IMR-90 (cell line): ENCODE results near the gene GNG2. TPM values are rescaled to one million over a fixed set of nuclear protein-coding genes. Genes with fewer than 3 reads are reported as not detected.

Source experiments
- ATAC-seq: fragments of 200-7000 bp; cut with Tn5 transposase; 2 replicates; pipeline ENCODE4 v1.9.1; 2020; ENCODE audit warnings: low read depth, mild to moderate bottlenecking, moderate library complexity
- BruUV-seq: library from RNA; stranded (reverse); fragments of 400-500 nt; replicated peaks from 2 replicates; lab custom pipeline; 2021; lab: Mats Ljungman, UMichigan
- CTCF ChIA-PET: fragments of 300-600 bp; formaldehyde crosslinking; extraction: SDS; loops from one replicate; lab custom pipeline; 2021; ENCODE audit warnings: antibody characterized with exemption; lab: Yijun Ruan, JAX
- POLR2A ChIA-PET: fragments of 300-600 bp; sonication (Branson Sonifier 250); formaldehyde crosslinking; loops from one replicate; lab custom pipeline; 2022; ENCODE audit warnings: antibody characterized with exemption; ENCODE audit not compliant: unreplicated experiment; lab: Charles Lee
- DNase-seq: peaks from one replicate; pipeline ENCODE4 v3.0.0; 2013
- H2AFZ ChIP-seq: replicated peaks from 2 replicates; pipeline ENCODE3; 2013; ENCODE audit warnings: low read length, mild to moderate bottlenecking; ENCODE audit not compliant: poor library complexity
- H2AK5ac ChIP-seq: 2 replicates; pipeline ENCODE4 v1.6.1; 2013; ENCODE audit warnings: low read depth, low read length, inconsistent platforms
- H2AK9ac ChIP-seq: replicated peaks from 2 replicates; pipeline ENCODE3; 2013; ENCODE audit warnings: mild to moderate bottlenecking, low read depth, low read length, moderate library complexity; ENCODE audit not compliant: poor library complexity
- H2BK120ac ChIP-seq: 2 replicates; pipeline ENCODE4 v1.6.1; 2013; ENCODE audit warnings: low read depth, low read length, inconsistent platforms
- H2BK15ac ChIP-seq: 3 replicates; pipeline ENCODE4 v1.6.1; 2013; ENCODE audit warnings: low read depth, low read length, inconsistent platforms
- H2BK20ac ChIP-seq: 2 replicates; pipeline ENCODE4 v1.6.1; 2013; ENCODE audit warnings: low read depth, mild to moderate bottlenecking, inconsistent platforms, low read length, moderate library complexity
- H2BK5ac ChIP-seq: 2 replicates; pipeline ENCODE4 v1.6.1; 2013; ENCODE audit warnings: mild to moderate bottlenecking, low read depth, low read length, inconsistent platforms; ENCODE audit not compliant: poor library complexity, severe bottlenecking
- H3K14ac ChIP-seq: replicated peaks from 2 replicates; pipeline ENCODE4 v1.6.1; 2013; ENCODE audit warnings: low read depth, low read length, inconsistent platforms
- H3K18ac ChIP-seq: 2 replicates; pipeline ENCODE4 v1.6.1; 2013; ENCODE audit warnings: low read depth, low read length, control low read depth
- H3K23ac ChIP-seq: 2 replicates; pipeline ENCODE4 v1.6.1; 2013; ENCODE audit warnings: low read depth, low read length, inconsistent platforms
- H3K27ac ChIP-seq: 2 replicates; pipeline ENCODE4 v1.5.1; 2013; ENCODE audit warnings: mild to moderate bottlenecking, control low read depth, low read length; ENCODE audit not compliant: insufficient read depth
- H3K27me3 ChIP-seq: 2 replicates; pipeline ENCODE4 v1.6.1; 2013; ENCODE audit warnings: low read length; ENCODE audit not compliant: control insufficient read depth, insufficient read depth
- H3K36me3 ChIP-seq: 2 replicates; pipeline ENCODE4 v1.6.1; 2013; ENCODE audit warnings: low read length, mixed read lengths; ENCODE audit not compliant: control insufficient read depth, insufficient read depth
- H3K4ac ChIP-seq: 2 replicates; pipeline ENCODE4 v1.6.1; 2013; ENCODE audit warnings: low read depth, low read length, inconsistent platforms
- H3K4me1 ChIP-seq: 2 replicates; pipeline ENCODE4 v1.6.1; 2013; ENCODE audit warnings: low read length, mixed read lengths; ENCODE audit not compliant: control insufficient read depth, insufficient read depth
- H3K4me2 ChIP-seq: 2 replicates; pipeline ENCODE4 v1.6.1; 2013; ENCODE audit warnings: low read depth, mild to moderate bottlenecking, control low read depth, low read length, moderate library complexity
- H3K4me3 ChIP-seq: 2 replicates; pipeline ENCODE4 v1.5.1; 2013; ENCODE audit warnings: low read depth, mild to moderate bottlenecking, control low read depth, low read length, moderate library complexity; ENCODE audit not compliant: insufficient read depth
- H3K56ac ChIP-seq: 2 replicates; pipeline ENCODE4 v1.6.1; 2013; ENCODE audit warnings: low read length, inconsistent platforms; ENCODE audit not compliant: insufficient read depth; ENCODE audit errors: extremely low read depth
- H3K79me1 ChIP-seq, 2 experiments: 2 replicates each; pipeline ENCODE4 v1.6.1; 2013; ENCODE audit warnings: low read length in 2 of 2, inconsistent platforms in 1 of 2, low read depth in 1 of 2
- H3K9ac ChIP-seq: 2 replicates; pipeline ENCODE4 v1.6.1; 2013; ENCODE audit warnings: low read depth, low read length, control low read depth
- H3K9me1 ChIP-seq: 2 replicates; pipeline ENCODE4 v1.6.1; 2013; ENCODE audit warnings: low read length, inconsistent platforms; ENCODE audit not compliant: insufficient read depth
- H3K9me3 ChIP-seq: 2 replicates; pipeline ENCODE4 v1.6.1; 2013; ENCODE audit warnings: low read length; ENCODE audit not compliant: control insufficient read depth, insufficient read depth
- H4K20me1 ChIP-seq: 2 replicates; pipeline ENCODE4 v1.6.1; 2013; ENCODE audit warnings: low read length, inconsistent platforms; ENCODE audit not compliant: insufficient read depth
- H4K5ac ChIP-seq: 2 replicates; pipeline ENCODE4 v1.6.1; 2013; ENCODE audit warnings: mild to moderate bottlenecking, low read depth, low read length, control low read depth
- H4K8ac ChIP-seq, 2 experiments: 2 replicates each; pipeline ENCODE4 v1.6.1; 2013; ENCODE audit warnings: low read depth in 2 of 2, low read length in 2 of 2, control low read depth in 1 of 2, inconsistent platforms in 1 of 2
- H4K91ac ChIP-seq: 2 replicates; pipeline ENCODE4 v1.6.1; 2013; ENCODE audit warnings: low read depth, low read length, inconsistent platforms; ENCODE audit not compliant: insufficient read depth
- BHLHE40 ChIP-seq: fragments of 150-350 bp; IDR thresholded peaks from 2 replicates; pipeline ENCODE4 v1.6.1; 2016; ENCODE audit warnings: mild to moderate bottlenecking, low read depth, low read length
- CEBPB ChIP-seq: IDR thresholded peaks from 2 replicates; pipeline ENCODE4 v1.6.1; 2012; ENCODE audit warnings: low read depth, low read length, improper control_type of control experiment
- CHD1 ChIP-seq: IDR thresholded peaks from 2 replicates; pipeline ENCODE4 v1.6.1; 2012; ENCODE audit warnings: low read depth, low read length, improper control_type of control experiment
- FOS ChIP-seq: fragments of 150-350 bp; IDR thresholded peaks from 2 replicates; pipeline ENCODE4 v1.6.1; 2016; ENCODE audit warnings: low read depth, low read length
- MAFK ChIP-seq: IDR thresholded peaks from 2 replicates; pipeline ENCODE4 v1.6.1; 2012; ENCODE audit warnings: low read depth, low read length, improper control_type of control experiment
- MAZ ChIP-seq: IDR thresholded peaks from 2 replicates; pipeline ENCODE4 v1.6.1; 2012; ENCODE audit warnings: low read depth, mild to moderate bottlenecking, low read length, improper control_type of control experiment, moderate library complexity, borderline replicate concordance
- MXI1 ChIP-seq: IDR thresholded peaks from 2 replicates; pipeline ENCODE4 v1.6.1; 2012; ENCODE audit warnings: low read depth, mild to moderate bottlenecking, low read length, moderate library complexity, borderline replicate concordance
- NFE2L2 ChIP-seq: fragments of 150-350 bp; IDR thresholded peaks from 2 replicates; pipeline ENCODE4 v1.6.1; 2016; ENCODE audit warnings: low read depth, mild to moderate bottlenecking, low read length
- POLR2A ChIP-seq: IDR thresholded peaks from 2 replicates; pipeline ENCODE4 v1.6.1; 2012; ENCODE audit warnings: mild to moderate bottlenecking, low read depth, low read length
- RAD21 ChIP-seq: IDR thresholded peaks from 2 replicates; pipeline ENCODE4 v1.6.1; 2012; ENCODE audit warnings: low read length, improper control_type of control experiment
- RFX5 ChIP-seq: IDR thresholded peaks from 2 replicates; pipeline ENCODE4 v1.8.0; 2012; ENCODE audit warnings: low read depth, mild to moderate bottlenecking, low read length, moderate library complexity
- SMC3 ChIP-seq: fragments of 150-350 bp; IDR thresholded peaks from 2 replicates; pipeline ENCODE4 v1.6.1; 2016; ENCODE audit warnings: low read depth, mild to moderate bottlenecking, antibody characterized with exemption, low read length, moderate library complexity
- whole genome bisulfite sequencing, 2 experiments: methylation state at CpG; one replicate each; pipeline versions ENCODE4 v1.1.5 to v1.1.7; 2013; ENCODE audit warnings: missing lambda C conversion rate in 2 of 2; ENCODE audit not compliant: insufficient read length in 1 of 2; ENCODE audit errors: extremely low coverage in 2 of 2; 5-methylcytosine and 5-hydroxymethylcytosine counted together
- dilution Hi-C: fragments of 300-500 bp; cut with HindIII; formaldehyde crosslinking; loops from one replicate; pipeline ENCODE4 v1.14.3; 2018; ENCODE audit warnings: low sequenced_read_pairs; ENCODE audit not compliant: unreplicated experiment
- in situ Hi-C: fragments of 300-500 bp; cut with MboI; formaldehyde crosslinking; loops from 3 replicates; pipeline ENCODE4 v1.14.3; 2019; ENCODE audit warnings: low sequenced_read_pairs, inconsistent platforms, mixed read lengths
- intact Hi-C: fragments of 100-400 bp; cut with micrococcal nuclease; formaldehyde crosslinking; loops from 2 replicates; pipeline ENCODE4 v1.10.0; 2022
- polyA plus RNA-seq, 3 experiments: library from polyadenylated mRNA; depleted of rRNA; stranded (reverse); fragments of >200 nt; gene quantifications; 2 replicates each; pipeline ENCODE4 v1.2.3, GENCODE V29; 2012; ENCODE audit warnings: low replicate concordance in 1 of 3
- total RNA-seq: library from RNA; depleted of rRNA; stranded (reverse); fragments of >200 nt; gene quantifications from 2 replicates; pipeline ENCODE4 v1.2.3, GENCODE V29; 2012
- TF ChIP-seq, protein P1 (sequence below): fragments of 150-350 bp; IDR thresholded peaks from 2 replicates; pipeline ENCODE4 v1.6.1; 2016; ENCODE audit warnings: low read depth, mild to moderate bottlenecking, low read length, moderate library complexity, borderline replicate concordance
- TF ChIP-seq, protein P2 (sequence below): fragments of 150-350 bp; IDR thresholded peaks from 2 replicates; pipeline ENCODE4 v1.6.1; 2017; ENCODE audit warnings: mild to moderate bottlenecking, antibody characterized with exemption, low read length, low read depth
- TF ChIP-seq, protein P3 (sequence below): conservative IDR thresholded peaks from 2 replicates; pipeline ENCODE4 v1.5.1; 2012; ENCODE audit warnings: mild to moderate bottlenecking, low read depth, low read length, improper control_type of control experiment

The GNG2 gene
- total and polyA plus RNA-seq, 2 of the 4 experiments (the other 2 are of a cell fraction): 13.1 to 14.6 TPM

DNA sequence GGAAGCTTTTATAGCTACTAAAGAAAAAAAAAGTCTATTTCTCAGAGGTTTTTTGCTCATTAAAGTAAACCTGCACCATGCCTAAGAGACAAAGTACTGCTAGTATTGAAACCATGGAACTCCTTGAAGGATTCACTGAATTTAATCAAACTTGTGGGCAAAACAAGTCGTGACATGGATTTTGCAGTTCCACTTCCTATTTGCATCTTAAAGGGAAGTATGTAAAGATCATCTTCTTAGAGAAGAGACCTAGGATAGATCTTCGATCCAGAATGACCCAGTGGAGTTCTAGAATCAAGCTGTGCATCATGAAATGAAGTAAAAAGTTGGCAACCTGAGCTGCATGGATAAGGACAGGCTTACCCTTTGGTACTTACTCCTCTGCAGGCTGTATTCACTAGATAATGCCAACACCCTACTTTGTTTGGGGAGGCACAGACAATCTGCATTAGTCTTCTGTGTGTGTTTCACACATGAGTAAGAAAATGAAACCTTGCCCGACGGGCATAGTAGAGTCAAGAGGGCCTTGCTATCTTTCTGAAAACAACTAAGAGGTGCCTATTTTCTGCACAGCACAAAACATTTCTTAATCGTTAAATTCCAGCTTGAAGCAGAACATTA is 1.9 kb downstream of the GNG2 start:
- peak overlapping the region; percentile 30; the same call in 1 of the 2 replicates for H3K27ac ChIP-seq
- H3K4ac ChIP-seq: peak overlapping the region; percentile 24
- H2BK120ac ChIP-seq: peak overlapping the region; percentile 21
- BruUV-seq: no TSS peak
- POLR2A ChIA-PET: no interaction called here
- H3K14ac ChIP-seq: peak overlapping the region; percentile 57
- ATAC-seq (no peak), DNase-seq (peak; percentile 19)
- H3K9me3 ChIP-seq: no peaks in the 10 kb centered on the region
- peak overlapping the region in 1 of 2 experiments; percentile 11; a peak in 2 of 4 replicates for H4K8ac ChIP-seq
- H3K9ac ChIP-seq: peak overlapping the region; percentile 37; the same call in 1 of the 2 replicates
- dilution Hi-C loops (no loop called here), intact Hi-C loops (no loop called here), in situ Hi-C loops (no loop called here)
- H3K36me3 ChIP-seq: no peaks in the 10 kb centered on the region
- H2AFZ ChIP-seq: peak overlapping the region; percentile 16
- H3K9me1 ChIP-seq: peaks cover 6% of the 10 kb centered on the region
- H4K5ac ChIP-seq: peak overlapping the region; percentile 64; the same call in 1 of the 2 replicates
- H3K4me3 ChIP-seq: peak overlapping the region; percentile 52
- H3K56ac ChIP-seq: no peak overlapping the region; the same call in 1 of the 2 replicates
- no peak overlapping the region for H2AK9ac ChIP-seq
- H3K4me2 ChIP-seq: peak overlapping the region; percentile 100
- peak overlapping the region; percentile 87; the same call in 1 of the 2 replicates for H3K18ac ChIP-seq
- H2BK20ac ChIP-seq: peak overlapping the region; percentile 12; the same call in 1 of the 2 replicates
- H4K20me1 ChIP-seq: peaks cover 2% of the 10 kb centered on the region; the same call in 1 of the 2 replicates
- H3K23ac ChIP-seq: peak overlapping the region; percentile 77
- H4K91ac ChIP-seq: peak overlapping the region; percentile 12; the same call in 1 of the 2 replicates
- no peak overlapping the region for H2AK5ac ChIP-seq
- CTCF ChIA-PET: interaction anchor here (0.6 to 0.9 kb wide), 3 partner anchors 13 to 117 kb away, joined by 3 read pairs; no protein-coding TSS in a partner anchor
- H2BK15ac ChIP-seq: no peak overlapping the region
- no peaks in the 10 kb centered on the region for H3K27me3 ChIP-seq
- peaks cover 21% of the 10 kb centered on the region for H3K4me1 ChIP-seq
- peaks cover 27 to 44% of the 10 kb centered on the region in 2 experiments for H3K79me1 ChIP-seq
- no CpG with 5 or more reads among the region's 5 CpGs for WGBS, 2 experiments
- peak overlapping the region; percentile 54 for H2BK5ac ChIP-seq
- TF ChIP-seq MAZ: no peak
- TF ChIP-seq NFE2L2: no peak
- TF ChIP-seq, protein P1, sequence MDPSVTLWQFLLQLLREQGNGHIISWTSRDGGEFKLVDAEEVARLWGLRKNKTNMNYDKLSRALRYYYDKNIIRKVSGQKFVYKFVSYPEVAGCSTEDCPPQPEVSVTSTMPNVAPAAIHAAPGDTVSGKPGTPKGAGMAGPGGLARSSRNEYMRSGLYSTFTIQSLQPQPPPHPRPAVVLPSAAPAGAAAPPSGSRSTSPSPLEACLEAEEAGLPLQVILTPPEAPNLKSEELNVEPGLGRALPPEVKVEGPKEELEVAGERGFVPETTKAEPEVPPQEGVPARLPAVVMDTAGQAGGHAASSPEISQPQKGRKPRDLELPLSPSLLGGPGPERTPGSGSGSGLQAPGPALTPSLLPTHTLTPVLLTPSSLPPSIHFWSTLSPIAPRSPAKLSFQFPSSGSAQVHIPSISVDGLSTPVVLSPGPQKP: no peak
- TF ChIP-seq, protein P2, sequence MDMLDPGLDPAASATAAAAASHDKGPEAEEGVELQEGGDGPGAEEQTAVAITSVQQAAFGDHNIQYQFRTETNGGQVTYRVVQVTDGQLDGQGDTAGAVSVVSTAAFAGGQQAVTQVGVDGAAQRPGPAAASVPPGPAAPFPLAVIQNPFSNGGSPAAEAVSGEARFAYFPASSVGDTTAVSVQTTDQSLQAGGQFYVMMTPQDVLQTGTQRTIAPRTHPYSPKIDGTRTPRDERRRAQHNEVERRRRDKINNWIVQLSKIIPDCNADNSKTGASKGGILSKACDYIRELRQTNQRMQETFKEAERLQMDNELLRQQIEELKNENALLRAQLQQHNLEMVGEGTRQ: no peak
- TF ChIP-seq POLR2A: no peak
- TF ChIP-seq CEBPB: no peak
- TF ChIP-seq, protein P3, sequence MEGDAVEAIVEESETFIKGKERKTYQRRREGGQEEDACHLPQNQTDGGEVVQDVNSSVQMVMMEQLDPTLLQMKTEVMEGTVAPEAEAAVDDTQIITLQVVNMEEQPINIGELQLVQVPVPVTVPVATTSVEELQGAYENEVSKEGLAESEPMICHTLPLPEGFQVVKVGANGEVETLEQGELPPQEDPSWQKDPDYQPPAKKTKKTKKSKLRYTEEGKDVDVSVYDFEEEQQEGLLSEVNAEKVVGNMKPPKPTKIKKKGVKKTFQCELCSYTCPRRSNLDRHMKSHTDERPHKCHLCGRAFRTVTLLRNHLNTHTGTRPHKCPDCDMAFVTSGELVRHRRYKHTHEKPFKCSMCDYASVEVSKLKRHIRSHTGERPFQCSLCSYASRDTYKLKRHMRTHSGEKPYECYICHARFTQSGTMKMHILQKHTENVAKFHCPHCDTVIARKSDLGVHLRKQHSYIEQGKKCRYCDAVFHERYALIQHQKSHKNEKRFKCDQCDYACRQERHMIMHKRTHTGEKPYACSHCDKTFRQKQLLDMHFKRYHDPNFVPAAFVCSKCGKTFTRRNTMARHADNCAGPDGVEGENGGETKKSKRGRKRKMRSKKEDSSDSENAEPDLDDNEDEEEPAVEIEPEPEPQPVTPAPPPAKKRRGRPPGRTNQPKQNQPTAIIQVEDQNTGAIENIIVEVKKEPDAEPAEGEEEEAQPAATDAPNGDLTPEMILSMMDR: no peak
- TF ChIP-seq CHD1: no peak
- TF ChIP-seq RAD21: no peak
- TF ChIP-seq MXI1: no peak
- no peak for TF ChIP-seq FOS
- TF ChIP-seq BHLHE40: no peak
- no peak for TF ChIP-seq MAFK
- TF ChIP-seq RFX5: no peak
- TF ChIP-seq SMC3: no peak
